SJSA1 (cell line): ENCODE data around the gene MEIOSIN. TPM values are rescaled to one million over a fixed set of nuclear protein-coding genes. Genes with fewer than 3 reads are reported as not detected.

ENCODE experiments used
- DNase-seq, 2 experiments: peaks; one replicate each; pipeline ENCODE4 v3.0.0-alpha.2; 2015 to 2020; ENCODE audit warnings: low spot score in 2 of 2, low read depth in 1 of 2
- H3K27ac ChIP-seq: fragments of 250-450 bp; sonication (Bioruptor Pico); 2 replicates; pipeline ENCODE4 v1.5.1; 2020; ENCODE audit warnings: mild to moderate bottlenecking, moderate library complexity
- H3K27me3 ChIP-seq: fragments of 250-450 bp; sonication (Bioruptor Pico); replicated peaks from 2 replicates; pipeline ENCODE4 v1.5.1; 2020; ENCODE audit warnings: mild to moderate bottlenecking, moderate library complexity
- H3K36me3 ChIP-seq: fragments of 250-450 bp; sonication (Bioruptor Pico); 2 replicates; pipeline ENCODE4 v1.5.1; 2020; ENCODE audit warnings: mild to moderate bottlenecking
- H3K4me1 ChIP-seq: fragments of 250-450 bp; sonication (Bioruptor Pico); replicated peaks from 2 replicates; pipeline ENCODE4 v1.6.1; 2021; ENCODE audit warnings: mild to moderate bottlenecking
- H3K4me3 ChIP-seq: fragments of 250-450 bp; sonication (Bioruptor Pico); 2 replicates; pipeline ENCODE4 v1.5.1; 2020; ENCODE audit warnings: mild to moderate bottlenecking
- H3K9me3 ChIP-seq: fragments of 250-450 bp; sonication (Bioruptor Pico); replicated peaks from 2 replicates; pipeline ENCODE4 v1.5.1; 2020; ENCODE audit warnings: mild to moderate bottlenecking
- total RNA-seq: library from RNA; depleted of rRNA; stranded (reverse); fragments of >200 nt; shearing (Covaris generic); gene quantifications from 2 replicates; pipeline ENCODE4 v1.2.3, GENCODE V29; 2014

The MEIOSIN gene
- total RNA-seq, 1 experiment from 2014 or later, result not detected

GRCh38 chr19:45765702-45766295 lies 32.6 kb downstream of the MEIOSIN start:
- Histone ChIP-seq H3K27ac (no peak overlapping the region), H3K36me3 (peaks cover 9% of the 10 kb centered on the region), H3K27me3 (no peaks in the 10 kb centered on the region), H3K9me3 (0 out of 2 replicates have a peak, but pooled peaks cover 2% of the 10 kb centered on the region), H3K4me1 (peaks cover 39% of the 10 kb centered on the region), H3K4me3 (no peak overlapping the region)
- DNase-seq, result no peak

GRCh38 chr19:45766296-45766868 lies 33.1 kb downstream of the MEIOSIN start:
- peaks cover 15% of the 10 kb centered on the region for H3K36me3 ChIP-seq
- H3K27ac ChIP-seq, result no peak overlapping the region
- no peaks in the 10 kb centered on the region for H3K27me3 ChIP-seq
- H3K9me3 ChIP-seq, result 0 out of 2 replicates have a peak, but pooled peaks cover 2% of the 10 kb centered on the region
- peaks cover 42% of the 10 kb centered on the region for H3K4me1 ChIP-seq
- DNase-seq, result no peak
- no peak overlapping the region for H3K4me3 ChIP-seq

DNA sequence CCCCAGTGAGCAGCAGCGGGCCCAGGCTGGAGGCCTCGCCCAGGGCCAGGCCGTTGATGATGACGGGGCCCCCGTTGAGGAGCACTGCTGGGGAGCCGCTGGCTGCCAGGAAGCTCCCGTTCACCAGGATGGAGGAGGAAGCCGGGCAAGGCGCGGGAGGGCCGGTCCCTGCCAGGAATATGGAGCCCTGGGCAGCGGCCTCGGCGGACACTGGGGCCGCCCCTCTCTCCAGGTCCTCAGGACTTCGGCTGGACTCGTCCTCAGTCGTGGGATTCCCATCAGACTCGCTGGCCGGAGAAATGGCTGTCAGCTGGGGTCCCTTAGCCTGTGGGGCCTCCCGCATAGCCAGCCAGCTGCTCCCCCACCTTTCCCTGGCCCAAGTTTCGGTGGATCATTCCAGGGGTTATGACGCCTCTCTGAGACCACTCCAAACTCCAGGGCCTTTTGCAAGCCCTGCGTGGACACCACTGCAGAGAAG lies 33.7 kb downstream of the MEIOSIN start:
- H3K27ac ChIP-seq, result peak overlapping the region; percentile 46; the same call in 1 of the 2 replicates
- DNase-seq, result no peak
- peak overlapping the region; percentile 67 for H3K4me3 ChIP-seq
- peaks cover 20% of the 10 kb centered on the region for H3K36me3 ChIP-seq
- H3K27me3 ChIP-seq, result no peaks in the 10 kb centered on the region
- peaks cover 42% of the 10 kb centered on the region for H3K4me1 ChIP-seq
- H3K9me3 ChIP-seq, result 0 out of 2 replicates have a peak, but pooled peaks cover 2% of the 10 kb centered on the region

DNA sequence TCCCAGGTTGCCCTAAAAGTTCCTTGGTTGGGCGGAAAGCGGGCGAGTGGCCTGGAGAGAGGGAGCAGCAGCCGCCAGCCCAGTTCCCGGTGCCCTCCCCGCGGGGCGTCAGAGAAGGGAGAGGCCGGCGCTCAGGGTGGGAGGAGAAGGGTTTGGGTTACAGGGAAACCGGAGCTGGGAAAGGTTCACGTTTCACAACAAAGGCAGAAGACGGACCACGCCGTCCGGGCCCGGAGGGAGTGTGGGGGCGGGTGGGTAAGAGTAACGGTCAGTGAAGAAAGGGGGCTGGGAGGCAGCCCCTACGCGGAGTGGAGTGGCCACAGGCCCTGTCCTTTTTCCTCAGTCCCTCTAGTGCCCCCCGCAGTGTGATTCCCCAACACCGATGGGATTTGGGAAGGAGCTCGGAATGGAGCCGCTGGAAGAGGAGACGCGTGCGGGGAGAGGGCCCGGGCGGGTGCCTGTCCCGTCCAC lies 34.2 kb downstream of the MEIOSIN start:
- Histone ChIP-seq H3K4me3 (peak overlapping the region; percentile 67), H3K36me3 (peaks cover 26% of the 10 kb centered on the region), H3K27me3 (no peaks in the 10 kb centered on the region), H3K9me3 (0 out of 2 replicates have a peak, but pooled peaks cover 2% of the 10 kb centered on the region), H3K27ac (peak overlapping the region; percentile 46; the same call in 1 of the 2 replicates), H3K4me1 (peaks cover 42% of the 10 kb centered on the region)
- DNase-seq, result peak; percentile 57 to 77

DNA sequence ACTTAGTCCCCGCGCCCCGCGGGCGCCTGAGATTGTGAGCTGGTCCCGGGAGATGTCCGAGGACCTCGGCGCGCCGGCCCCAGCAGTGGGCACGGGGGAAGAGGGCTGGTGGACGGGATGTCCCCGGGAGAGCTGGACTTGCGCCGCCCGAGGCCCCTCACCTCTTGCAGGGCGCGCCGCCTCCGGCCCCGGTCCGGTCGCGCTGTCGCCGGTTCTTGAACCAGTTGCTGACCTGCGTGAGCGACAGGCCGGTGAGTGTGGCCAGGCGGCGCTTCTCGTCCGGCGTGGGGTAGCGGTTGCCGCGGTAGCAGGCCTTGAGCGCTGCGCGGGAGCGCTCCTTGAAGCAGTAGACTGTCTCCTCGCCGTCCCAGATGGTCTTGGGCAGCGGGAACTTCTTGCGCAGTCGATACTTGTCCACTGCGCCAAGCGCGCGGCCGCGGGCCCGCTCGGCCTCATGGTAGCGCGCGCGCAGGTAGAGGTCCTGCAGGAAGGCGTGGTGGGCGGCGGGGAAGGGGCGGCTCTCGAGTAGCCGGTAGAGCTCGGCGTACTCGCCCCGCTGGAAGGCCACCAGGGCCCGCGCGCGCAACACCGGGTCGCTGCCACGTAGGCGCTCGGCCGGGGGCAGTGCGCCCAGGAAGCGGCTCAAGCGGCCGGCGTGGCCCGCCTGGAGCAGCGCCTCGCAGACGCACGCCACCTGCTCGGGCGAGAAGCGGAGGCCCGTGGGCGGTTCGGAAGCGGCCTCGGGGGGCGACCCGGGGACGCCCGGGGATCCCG lies 34.8 kb downstream of the MEIOSIN start:
- DNase-seq, result peak in 1 of 2 experiments; percentile 75
- Histone ChIP-seq H3K4me3 (peak overlapping the region; percentile 67), H3K27me3 (no peaks in the 10 kb centered on the region)

DNA sequence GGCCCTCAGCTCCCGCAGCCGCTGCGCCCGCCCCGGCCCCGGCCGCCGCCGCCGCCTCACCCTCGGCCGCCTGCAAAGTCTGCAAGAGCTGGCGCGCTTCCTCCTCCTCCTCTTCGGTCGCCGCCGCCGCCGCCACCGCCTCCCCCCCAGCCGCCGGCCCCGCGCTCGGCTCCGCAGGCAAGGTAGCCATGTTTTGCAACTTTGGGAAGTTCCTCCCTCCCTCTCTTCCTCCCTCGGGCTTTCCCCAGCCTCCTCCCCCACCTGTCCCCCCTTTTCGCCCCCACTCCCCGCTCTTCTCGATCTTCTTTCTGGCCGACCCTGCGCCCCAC lies 35.4 kb downstream of the MEIOSIN start:
- no peak for DNase-seq
- Histone ChIP-seq H3K36me3 (peaks cover 37% of the 10 kb centered on the region), H3K4me1 (peaks cover 42% of the 10 kb centered on the region), H3K9me3 (0 out of 2 replicates have a peak, but pooled peaks cover 2% of the 10 kb centered on the region), H3K27ac (peak overlapping the region; percentile 46; the same call in 1 of the 2 replicates), H3K27me3 (no peaks in the 10 kb centered on the region), H3K4me3 (peak overlapping the region; percentile 67)

More for the DNA sequence above, 34.8 kb downstream of the MEIOSIN start:
- peaks cover 42% of the 10 kb centered on the region for H3K4me1 ChIP-seq
- peaks cover 32% of the 10 kb centered on the region for H3K36me3 ChIP-seq
- 0 out of 2 replicates have a peak, but pooled peaks cover 2% of the 10 kb centered on the region for H3K9me3 ChIP-seq
- H3K27ac ChIP-seq, result peak overlapping the region; percentile 46; the same call in 1 of the 2 replicates

GRCh38 chr19:45768984-45769782 lies 35.9 kb downstream of the MEIOSIN start, which contains the start of gene SIX5:
Gene SIX5 (minus strand): TSS chr19:45769252. CDS start chr19:45768844, 408 bp downstream.
- peaks cover 38% of the 10 kb centered on the region for H3K36me3 ChIP-seq
- peak within 1 kb of the TSS; percentile 67 for H3K4me3 ChIP-seq
- peaks cover 39% of the 10 kb centered on the region for H3K4me1 ChIP-seq
- DNase-seq, result peak; percentile 99 to 100
- H3K9me3 ChIP-seq, result 0 out of 2 replicates have a peak, but pooled peaks cover 2% of the 10 kb centered on the region
- no peaks in the 10 kb centered on the region for H3K27me3 ChIP-seq
- peak within 1 kb of the TSS; percentile 46 for H3K27ac ChIP-seq

- DNase-seq, result peak in 1 of 2 experiments; percentile 54
These were observed 36.6 kb downstream of the MEIOSIN start for GRCh38 chr19:45769821-45770191.

GRCh38 chr19:45770192-45771101 lies 37.2 kb downstream of the MEIOSIN start:
- Histone ChIP-seq H3K27me3 (no peaks in the 10 kb centered on the region), H3K36me3 (peaks cover 47% of the 10 kb centered on the region), H3K27ac (peak overlapping the region; percentile 62), H3K9me3 (0 out of 2 replicates have a peak, but pooled peaks cover 2% of the 10 kb centered on the region), H3K4me3 (peak overlapping the region; percentile 67), H3K4me1 (peaks cover 32% of the 10 kb centered on the region)
- DNase-seq, result peak; percentile 96 to 98

More at GRCh38 chr19:45769821-45770191, 36.6 kb downstream of the MEIOSIN start:
- Histone ChIP-seq H3K4me1 (peaks cover 33% of the 10 kb centered on the region), H3K27ac (no peak overlapping the region), H3K36me3 (peaks cover 44% of the 10 kb centered on the region), H3K4me3 (peak overlapping the region; percentile 67), H3K9me3 (0 out of 2 replicates have a peak, but pooled peaks cover 2% of the 10 kb centered on the region), H3K27me3 (no peaks in the 10 kb centered on the region)

DNA sequence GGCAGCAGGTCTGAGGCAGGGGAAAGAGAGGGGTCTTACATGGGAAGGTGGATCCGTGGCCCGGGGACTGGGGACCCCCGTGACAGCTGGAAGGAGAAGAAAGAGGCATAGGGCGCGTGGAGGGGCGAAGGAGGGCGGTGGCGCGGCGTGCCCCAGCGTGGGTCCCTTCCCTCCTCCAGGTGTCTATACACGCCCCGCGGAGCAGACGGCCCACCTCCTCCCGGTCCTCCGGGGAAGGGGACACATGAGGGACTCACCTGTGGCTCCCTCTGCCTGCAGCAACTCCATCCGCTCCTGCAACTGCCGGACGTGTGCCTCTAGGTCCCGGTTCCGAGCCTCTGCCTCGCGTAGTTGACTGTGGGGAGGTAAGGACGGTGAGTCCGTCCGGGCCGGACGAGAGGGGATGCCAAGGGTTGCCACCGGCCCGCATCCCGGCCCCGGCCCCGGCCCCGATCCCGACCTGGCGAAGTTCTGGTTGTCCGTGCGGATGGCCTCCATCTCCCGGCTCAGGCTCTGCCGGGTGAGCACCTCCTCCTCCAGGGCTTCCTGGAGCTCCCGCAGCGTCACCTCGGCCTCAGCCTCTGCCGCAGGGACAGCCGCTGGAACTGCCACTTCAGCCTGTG lies 38.2 kb downstream of the MEIOSIN start:
- peak in 1 of 2 experiments; percentile 45 for DNase-seq
- Histone ChIP-seq H3K36me3 (peaks cover 46% of the 10 kb centered on the region), H3K4me1 (peaks cover 32% of the 10 kb centered on the region), H3K9me3 (0 out of 2 replicates have a peak, but pooled peaks cover 2% of the 10 kb centered on the region), H3K27ac (no peak overlapping the region), H3K27me3 (no peaks in the 10 kb centered on the region), H3K4me3 (no peak overlapping the region)

GRCh38 chr19:45772130-45772840 lies 39.0 kb downstream of the MEIOSIN start:
- H3K27ac ChIP-seq, result no peak overlapping the region
- H3K36me3 ChIP-seq, result peaks cover 48% of the 10 kb centered on the region

More at GRCh38 chr19:45772130-45772840, 39.0 kb downstream of the MEIOSIN start:
- DNase-seq, result peak in 1 of 2 experiments; percentile 44
- Histone ChIP-seq H3K9me3 (0 out of 2 replicates have a peak, but pooled peaks cover 2% of the 10 kb centered on the region), H3K27me3 (no peaks in the 10 kb centered on the region), H3K4me3 (no peak overlapping the region), H3K4me1 (peaks cover 24% of the 10 kb centered on the region)
